Glutamatergic neuron (in vitro differentiated cells): Measurements from ENCODE around the gene ABCC12. TPM values are rescaled to one million over a fixed set of nuclear protein-coding genes. Genes with fewer than 3 reads are reported as not detected.

Experiments used
- DNase-seq: peaks from one replicate; pipeline ENCODE4 v3.0.0; 2022
- H3K27ac Mint-ChIP-seq: one replicate; pipeline ENCODE4 v1.8.0; 2020; ENCODE audit warnings: mild to moderate bottlenecking, mixed read lengths, inconsistent platforms; ENCODE audit not compliant: unreplicated experiment
- H3K27me3 Mint-ChIP-seq: one replicate; pipeline ENCODE4 v1.8.0; 2020; ENCODE audit warnings: mild to moderate bottlenecking, moderate library complexity, mixed read lengths, inconsistent platforms; ENCODE audit not compliant: unreplicated experiment
- H3K36me3 Mint-ChIP-seq: one replicate; pipeline ENCODE4 v1.8.0; 2020; ENCODE audit warnings: mild to moderate bottlenecking, mixed read lengths, inconsistent platforms; ENCODE audit not compliant: unreplicated experiment
- H3K4me1 Mint-ChIP-seq: one replicate; pipeline ENCODE4 v1.8.0; 2020; ENCODE audit warnings: mild to moderate bottlenecking, low read depth, mixed read lengths, inconsistent platforms; ENCODE audit not compliant: unreplicated experiment
- H3K4me3 Mint-ChIP-seq: one replicate; pipeline ENCODE4 v1.8.0; 2020; ENCODE audit warnings: mild to moderate bottlenecking, mixed read lengths, inconsistent platforms; ENCODE audit not compliant: unreplicated experiment
- H3K9me3 Mint-ChIP-seq: one replicate; pipeline ENCODE4 v1.8.0; 2020; ENCODE audit warnings: mild to moderate bottlenecking, moderate library complexity, mixed read lengths, inconsistent platforms; ENCODE audit not compliant: unreplicated experiment
- CTCF ChIP-seq: fragments of 200-600 bp; sonication (generic); IDR thresholded peaks from one replicate; pipeline ENCODE4 v1.5.0; 2021; ENCODE audit not compliant: partially characterized antibody, unreplicated experiment
- total RNA-seq: library from RNA; stranded (reverse); fragmentation: NEBNext Ultra II Directional; extraction: Animal tissue kit (Norgen Biotek cat#: 25700); gene quantifications from one replicate; pipeline ENCODE4 v1.2.1, GENCODE V29; 2021; ENCODE audit not compliant: unreplicated experiment

The ABCC12 gene
- total RNA-seq, 1 donor from 2014 or later = not detected

GRCh38 chr16:48118841-48119240 lies 37.0 kb downstream of the ABCC12 start:
- DNase-seq = no peak
- no peak for TF ChIP-seq CTCF
- peaks cover 1% of the 10 kb centered on the region for H3K4me1 Mint-ChIP-seq
- H3K27me3 Mint-ChIP-seq = peaks cover 5% of the 10 kb centered on the region
- H3K9me3 Mint-ChIP-seq = peaks cover 2% of the 10 kb centered on the region
- H3K27ac Mint-ChIP-seq = no peak overlapping the region
- H3K36me3 Mint-ChIP-seq = no peaks in the 10 kb centered on the region
- no peak overlapping the region for H3K4me3 Mint-ChIP-seq

DNA sequence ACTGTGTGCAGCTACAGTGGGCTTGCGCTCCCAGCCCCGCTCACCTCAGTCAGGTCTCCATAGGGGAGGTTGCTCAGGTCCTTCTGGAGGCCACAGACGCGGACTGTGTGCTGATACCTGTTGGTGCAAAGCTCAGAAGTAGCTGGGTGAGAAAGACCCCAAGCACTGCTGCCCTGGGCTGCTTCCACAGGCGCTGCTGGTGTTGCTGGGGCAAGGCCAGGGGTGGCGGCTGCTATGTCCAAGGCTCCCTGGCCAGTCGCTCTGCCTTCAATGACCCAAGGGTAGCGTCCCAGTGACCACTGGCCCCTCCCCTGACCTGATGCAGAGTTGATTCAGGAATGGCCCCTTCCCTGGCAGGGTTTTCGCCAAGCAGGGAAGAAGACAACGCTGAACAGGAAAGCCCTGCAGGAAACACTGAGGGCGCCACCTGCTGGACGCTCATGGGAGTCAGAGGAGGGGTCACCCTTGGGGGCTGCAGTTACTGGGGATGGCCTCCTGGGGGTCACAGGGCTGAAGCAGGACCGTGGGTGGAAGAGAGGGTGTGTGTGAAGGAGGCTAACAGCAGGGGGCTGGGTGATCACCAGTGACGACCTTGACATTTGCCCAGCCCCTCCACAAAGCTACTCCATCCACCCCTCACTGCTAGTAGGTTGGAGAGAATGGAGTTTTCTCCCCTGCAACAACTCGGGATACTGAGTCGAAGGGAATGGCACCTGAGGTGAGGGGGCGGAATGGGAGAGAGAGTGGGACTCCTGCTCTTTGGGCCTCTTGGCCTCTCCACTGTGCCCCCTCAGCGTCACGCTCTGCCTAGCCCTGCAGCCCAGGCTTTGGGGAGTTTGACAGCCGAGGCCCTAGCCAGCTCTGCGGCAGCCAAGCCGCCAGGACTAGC lies 38.3 kb downstream of the ABCC12 start:
- H3K27me3 Mint-ChIP-seq = peaks cover 5% of the 10 kb centered on the region

GRCh38 chr16:48115299-48115698 lies 40.5 kb downstream of the ABCC12 start:
- H3K4me1 Mint-ChIP-seq = peaks cover 1% of the 10 kb centered on the region
- DNase-seq = no peak
- peaks cover 5% of the 10 kb centered on the region for H3K27me3 Mint-ChIP-seq
- no peaks in the 10 kb centered on the region for H3K36me3 Mint-ChIP-seq
- TF ChIP-seq CTCF = no peak
- no peak overlapping the region for H3K4me3 Mint-ChIP-seq
- H3K27ac Mint-ChIP-seq = no peak overlapping the region
- H3K9me3 Mint-ChIP-seq = peaks cover 2% of the 10 kb centered on the region

More for the DNA sequence above, 38.3 kb downstream of the ABCC12 start:
- DNase-seq = peak; percentile 93
- H3K9me3 Mint-ChIP-seq = peaks cover 2% of the 10 kb centered on the region
- no peak overlapping the region for H3K27ac Mint-ChIP-seq
- peak; percentile 99 for TF ChIP-seq CTCF
- H3K36me3 Mint-ChIP-seq = no peaks in the 10 kb centered on the region
- no peak overlapping the region for H3K4me3 Mint-ChIP-seq
- peaks cover 1% of the 10 kb centered on the region for H3K4me1 Mint-ChIP-seq

GRCh38 chr16:48114410-48114809 lies 41.4 kb downstream of the ABCC12 start:
- no peak overlapping the region for H3K27ac Mint-ChIP-seq
- peaks cover 2% of the 10 kb centered on the region for H3K9me3 Mint-ChIP-seq
- no peak for DNase-seq
- no peak for TF ChIP-seq CTCF
- peaks cover 5% of the 10 kb centered on the region for H3K27me3 Mint-ChIP-seq
- peaks cover 1% of the 10 kb centered on the region for H3K4me1 Mint-ChIP-seq
- H3K4me3 Mint-ChIP-seq = no peak overlapping the region
- H3K36me3 Mint-ChIP-seq = no peaks in the 10 kb centered on the region

DNA sequence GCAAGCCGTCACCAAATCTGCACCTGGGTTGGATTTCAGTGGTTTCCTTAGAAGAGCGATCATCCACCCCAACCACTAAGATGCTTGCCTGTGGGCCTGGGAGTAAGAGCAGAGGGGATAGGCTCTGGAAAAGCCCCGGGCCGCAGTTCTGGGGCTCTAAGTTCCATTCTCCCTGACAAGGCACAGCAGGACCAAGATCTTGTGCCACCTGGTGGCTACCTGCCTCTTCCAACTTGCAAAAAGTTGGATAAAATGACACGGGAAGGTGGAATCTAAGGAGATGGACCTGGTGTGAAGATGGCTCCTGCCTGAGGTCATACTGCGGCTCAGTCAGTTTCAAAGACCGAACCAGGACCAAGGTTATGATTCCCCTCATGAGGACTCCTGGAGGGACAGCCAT lies 42.3 kb downstream of the ABCC12 start:
- no peaks in the 10 kb centered on the region for H3K36me3 Mint-ChIP-seq
- H3K27ac Mint-ChIP-seq = no peak overlapping the region
- no peaks in the 10 kb centered on the region for H3K9me3 Mint-ChIP-seq
- no peak overlapping the region for H3K4me3 Mint-ChIP-seq
- peaks cover 1% of the 10 kb centered on the region for H3K4me1 Mint-ChIP-seq
- DNase-seq = no peak
- no peak for TF ChIP-seq CTCF
- peaks cover 3% of the 10 kb centered on the region for H3K27me3 Mint-ChIP-seq
